ENCODE results near the gene PTPRE. TPM values are rescaled to one million over a fixed set of nuclear protein-coding genes. Genes with fewer than 3 reads are reported as not detected.

Gene PTPRE
- total RNA-seq, 2 donors from 2014 or later: 6.5 to 8.9 TPM

GRCh38 chr10:128050121-128050516, 143.2 kb downstream of the PTPRE start:
- peak overlapping the region in 1 of 4 donors; percentile 26 for H3K27ac ChIP-seq
- H3K9me3 ChIP-seq: no peaks in the 10 kb centered on the region
- DNase-seq (no peak), ATAC-seq (no peak)
- TF ChIP-seq POLR2A (IDR thresholded peaks at IDR 0.05) (no peak), CTCF (IDR thresholded peaks at IDR 0.05) (no peak)
- H3K27me3 ChIP-seq: no peaks in the 10 kb centered on the region
- no peaks in the 10 kb centered on the region for H3K36me3 ChIP-seq (replicated peaks in 1 of 2; ENCODE audit: insufficient read depth in 1 of 2, low read depth in 2 of 2)
- no peaks in the 10 kb centered on the region for H3K4me1 ChIP-seq
- no peak overlapping the region for H3K4me3 ChIP-seq
- 63 to 80% methylated on average over 1 of the region's 1 CpG for WGBS, 2 donors
- intact Hi-C loops (cut with DNase I): no loop called here

- peak in 1 of 4 donors; percentile 47 for DNase-seq
- Histone ChIP-seq H3K9me3 (no peaks in the 10 kb centered on the region), H3K36me3 (replicated peaks in 1 of 2; ENCODE audit: insufficient read depth in 1 of 2, low read depth in 2 of 2) (no peaks in the 10 kb centered on the region), H3K4me1 (no peaks in the 10 kb centered on the region), H3K27ac (peak overlapping the region in 1 of 4 donors; percentile 63), H3K27me3 (no peaks in the 10 kb centered on the region), H3K4me3 (no peak overlapping the region)
- TF ChIP-seq POLR2A (IDR thresholded peaks at IDR 0.05) (no peak), CTCF (IDR thresholded peaks at IDR 0.05) (no peak)
- intact Hi-C loops (cut with DNase I): no loop called here
- ATAC-seq: no peak
Measured at GRCh38 chr10:128050936-128051335, 144.0 kb downstream of the PTPRE start.

GRCh38 chr10:128051548-128051947, 144.6 kb downstream of the PTPRE start:
- TF ChIP-seq CTCF (IDR thresholded peaks at IDR 0.05): no peak
- TF ChIP-seq POLR2A (IDR thresholded peaks at IDR 0.05): no peak
- H3K4me1 ChIP-seq: no peaks in the 10 kb centered on the region
- no peaks in the 10 kb centered on the region for H3K36me3 ChIP-seq (replicated peaks in 1 of 2; ENCODE audit: insufficient read depth in 1 of 2, low read depth in 2 of 2)
- no peaks in the 10 kb centered on the region for H3K27me3 ChIP-seq
- no peaks in the 10 kb centered on the region for H3K9me3 ChIP-seq
- WGBS, 2 donors: 61 to 70% methylated on average over 5 of the region's 5 CpGs
- DNase-seq (peak in 1 of 4 donors; percentile 5), ATAC-seq (no peak)
- peak overlapping the region in 1 of 4 donors; percentile 63 for H3K27ac ChIP-seq
- intact Hi-C loops (cut with DNase I): no loop called here
- H3K4me3 ChIP-seq: no peak overlapping the region

- no peak overlapping the region for H3K4me3 ChIP-seq
- H3K4me1 ChIP-seq: no peaks in the 10 kb centered on the region
- no peaks in the 10 kb centered on the region for H3K27me3 ChIP-seq
- TF ChIP-seq CTCF (IDR thresholded peaks at IDR 0.05) (no peak), POLR2A (IDR thresholded peaks at IDR 0.05) (no peak)
- no peak for ATAC-seq
- H3K27ac ChIP-seq: no peak overlapping the region
- H3K36me3 ChIP-seq (replicated peaks in 1 of 2; ENCODE audit: insufficient read depth in 1 of 2, low read depth in 2 of 2): no peaks in the 10 kb centered on the region
- no peaks in the 10 kb centered on the region for H3K9me3 ChIP-seq
- intact Hi-C loops (cut with DNase I): no loop called here
- WGBS, 2 donors: 84 to 89% methylated on average over 7 of the region's 7 CpGs
- no peak for DNase-seq
Measured at GRCh38 chr10:128052696-128053095, 145.8 kb downstream of the PTPRE start.

GRCh38 chr10:128053356-128053755, 146.5 kb downstream of the PTPRE start:
- Histone ChIP-seq H3K36me3 (replicated peaks in 1 of 2; ENCODE audit: insufficient read depth in 1 of 2, low read depth in 2 of 2) (no peaks in the 10 kb centered on the region), H3K27me3 (no peaks in the 10 kb centered on the region), H3K4me1 (no peaks in the 10 kb centered on the region), H3K9me3 (no peaks in the 10 kb centered on the region), H3K27ac (no peak overlapping the region), H3K4me3 (no peak overlapping the region)
- intact Hi-C loops (cut with DNase I): no loop called here
- DNase-seq (no peak), ATAC-seq (no peak)
- WGBS, 2 donors: 87 to 90% methylated on average over 7 of the region's 7 CpGs
- TF ChIP-seq POLR2A (IDR thresholded peaks at IDR 0.05) (no peak), CTCF (IDR thresholded peaks at IDR 0.05) (no peak)

All from body of pancreas (tissue), 4 donors.